ENCODE results near the gene SYT2.

DNA sequence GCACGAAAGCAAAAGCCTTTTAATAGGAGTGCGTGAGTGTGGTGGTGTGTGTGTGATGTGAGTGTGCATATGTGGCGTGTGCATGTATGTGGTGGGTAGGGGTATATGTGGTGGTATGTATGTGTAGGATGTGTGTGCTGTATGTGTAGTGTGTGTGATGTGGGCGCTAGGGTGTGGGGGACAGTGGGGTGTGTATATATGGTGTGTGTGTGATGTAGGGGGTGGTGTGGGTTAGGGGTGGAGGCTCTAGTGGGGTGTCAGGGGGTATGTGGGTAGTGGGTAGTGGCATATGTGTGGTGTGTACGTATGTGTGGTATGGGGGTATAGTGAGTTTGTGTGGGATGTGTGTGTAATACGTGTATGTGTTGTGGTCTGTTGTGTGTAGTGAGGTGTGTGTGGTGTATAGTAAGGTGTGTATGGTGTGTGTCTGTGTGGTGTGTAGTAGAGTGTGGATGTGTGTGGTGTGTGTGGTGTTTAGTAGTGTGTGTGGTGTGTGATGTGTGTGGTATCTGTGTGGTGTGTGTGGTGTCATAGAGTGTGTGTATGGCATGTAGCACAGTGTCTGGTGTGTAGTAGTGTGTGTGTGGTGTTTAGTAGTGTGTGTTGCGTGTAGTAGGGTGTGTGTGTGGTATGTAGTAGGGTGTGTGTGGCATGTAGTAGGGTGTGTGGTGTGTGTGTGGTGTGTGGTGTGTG, 86.0 kb downstream of the SYT2 start:
- TF ChIP-seq, protein P1, sequence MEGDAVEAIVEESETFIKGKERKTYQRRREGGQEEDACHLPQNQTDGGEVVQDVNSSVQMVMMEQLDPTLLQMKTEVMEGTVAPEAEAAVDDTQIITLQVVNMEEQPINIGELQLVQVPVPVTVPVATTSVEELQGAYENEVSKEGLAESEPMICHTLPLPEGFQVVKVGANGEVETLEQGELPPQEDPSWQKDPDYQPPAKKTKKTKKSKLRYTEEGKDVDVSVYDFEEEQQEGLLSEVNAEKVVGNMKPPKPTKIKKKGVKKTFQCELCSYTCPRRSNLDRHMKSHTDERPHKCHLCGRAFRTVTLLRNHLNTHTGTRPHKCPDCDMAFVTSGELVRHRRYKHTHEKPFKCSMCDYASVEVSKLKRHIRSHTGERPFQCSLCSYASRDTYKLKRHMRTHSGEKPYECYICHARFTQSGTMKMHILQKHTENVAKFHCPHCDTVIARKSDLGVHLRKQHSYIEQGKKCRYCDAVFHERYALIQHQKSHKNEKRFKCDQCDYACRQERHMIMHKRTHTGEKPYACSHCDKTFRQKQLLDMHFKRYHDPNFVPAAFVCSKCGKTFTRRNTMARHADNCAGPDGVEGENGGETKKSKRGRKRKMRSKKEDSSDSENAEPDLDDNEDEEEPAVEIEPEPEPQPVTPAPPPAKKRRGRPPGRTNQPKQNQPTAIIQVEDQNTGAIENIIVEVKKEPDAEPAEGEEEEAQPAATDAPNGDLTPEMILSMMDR (conservative IDR thresholded peaks at IDR 0.05 in 1 of 2, IDR thresholded peaks at IDR 0.05 in 1 of 2; ENCODE audit: extremely low read depth in 1 of 2, insufficient read depth in 1 of 2, low read depth in 1 of 2, low read length in 2 of 2) = no peak
- no peak for TF ChIP-seq EZH2 (IDR thresholded peaks at IDR 0.05; ENCODE audit: borderline replicate concordance, low read length)

Data from mammary epithelial cell (primary cell).